ENCODE measurements around the gene SCGB1D2. TPM values are rescaled to one million over a fixed set of nuclear protein-coding genes. Genes with fewer than 3 reads are reported as not detected.

The SCGB1D2 gene
- total and polyA plus RNA-seq, 9 of the 15 experiments (the other 6 are each of a cell fraction or from before 2014, with no cell fraction given) = not detected

DNA sequence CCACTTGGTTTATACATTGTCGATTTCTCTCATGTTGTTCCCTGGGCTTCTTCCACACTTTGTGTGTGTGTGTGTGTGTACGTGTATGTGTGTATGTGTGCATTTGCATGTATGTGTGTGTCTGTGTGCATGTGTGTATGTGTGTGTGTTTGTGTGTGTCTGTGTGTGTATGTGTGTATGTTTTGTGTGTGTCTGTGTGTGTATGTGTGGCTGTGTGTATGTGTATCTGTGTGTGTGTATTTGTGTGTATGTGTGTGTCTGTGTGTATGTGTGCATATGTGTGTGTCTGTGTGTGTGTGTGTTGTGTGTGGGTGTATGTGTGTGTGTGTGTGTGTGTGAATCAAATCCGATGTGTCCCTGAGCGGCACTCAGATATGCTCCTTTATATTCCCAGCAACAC lies 4.5 kb upstream of the SCGB1D2 start (continued):
- peak; percentile 48; the same call in 1 of the 2 replicates for TF ChIP-seq EHMT2 (IDR thresholded peaks at IDR 0.05)
- no peak for TF ChIP-seq TSC22D4 (tag; IDR thresholded peaks at IDR 0.05)

DNA sequence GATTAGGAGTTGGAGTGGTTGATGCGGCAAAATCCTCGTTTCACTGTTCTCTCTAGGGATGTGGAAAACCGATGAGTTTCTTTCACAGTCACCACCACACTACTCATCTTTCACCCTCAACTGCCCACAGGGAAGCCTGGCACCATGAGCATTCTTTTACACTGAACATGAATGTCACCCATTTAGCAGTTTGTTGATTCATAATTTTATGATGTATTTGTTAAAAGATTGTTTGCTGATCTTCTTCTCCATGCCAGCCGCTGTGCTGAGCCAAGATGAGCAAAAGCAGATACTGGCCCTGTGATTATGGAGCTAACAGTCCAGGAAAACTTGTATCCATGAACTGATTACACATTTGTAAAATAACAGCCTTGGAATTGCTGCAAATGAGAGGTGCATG lies 3.9 kb upstream of the SCGB1D2 start:
- ChIA-PET CTCF (ENCODE audit: low intra/inter-chr PET ratio) (no interaction called here), POLR2A (interaction anchor here (0.6 kb wide), 1 partner anchor 149 kb away, joined by 3 read pairs; no protein-coding TSS in a partner anchor)
- no peaks in the 10 kb centered on the region for H3K9me3 ChIP-seq (replicated peaks; ENCODE audit: control insufficient read depth, insufficient read depth, low read depth, low read length)
- WGBS (ENCODE audit: insufficient coverage, low coverage, missing lambda C conversion rate) = 0% methylated on average over 4 of the region's 4 CpGs
- no peak for ATAC-seq
- H3K79me2 ChIP-seq (ENCODE audit: control insufficient read depth, insufficient read depth, low read length) = no peaks in the 10 kb centered on the region
- H3K36me3 ChIP-seq (ENCODE audit: control insufficient read depth, insufficient read depth, low read length) = no peaks in the 10 kb centered on the region
- H3K27ac ChIP-seq (ENCODE audit: extremely low read depth, low read depth, low read length) = no peak overlapping the region
- no peak overlapping the region for H3K4me2 ChIP-seq (ENCODE audit: insufficient read depth, low read length)
- H3K9me1 ChIP-seq (ENCODE audit: control insufficient read depth, insufficient read depth, low read length) = no peaks in the 10 kb centered on the region
- no peak for FAIRE-seq
- H4K20me1 ChIP-seq (replicated peaks; ENCODE audit: control insufficient read depth, insufficient read depth, low read length) = no peaks in the 10 kb centered on the region
- in situ Hi-C loops (cut with MboI) (no loop called here), intact Hi-C loops (cut with micrococcal nuclease) (no loop called here)
- H3K4me3 ChIP-seq = no peak overlapping the region
- H3K9ac ChIP-seq (ENCODE audit: insufficient read depth in 1 of 2, low read depth in 2 of 2, low read length in 2 of 2) = no peak overlapping the region
- H2AFZ ChIP-seq (ENCODE audit: low read depth, low read length) = no peak overlapping the region
- H3K27me3 ChIP-seq (ENCODE audit: control insufficient read depth in 2 of 2, insufficient read depth in 2 of 2, low read length in 2 of 2) = peaks cover 0 to 21% of the 10 kb centered on the region in 2 experiments; a peak in 3 of 5 replicates
- DNase-seq (ENCODE audit: extremely low read depth in 1 of 4, low spot score in 3 of 4) = no peak
- no peaks in the 10 kb centered on the region for H3K4me1 ChIP-seq (replicated peaks in 1 of 2; ENCODE audit: control insufficient read depth in 2 of 2, insufficient read depth in 2 of 2, low read length in 2 of 2)
- BruUV-seq (replicated peaks) = no TSS peak
- TF ChIP-seq, protein P1, sequence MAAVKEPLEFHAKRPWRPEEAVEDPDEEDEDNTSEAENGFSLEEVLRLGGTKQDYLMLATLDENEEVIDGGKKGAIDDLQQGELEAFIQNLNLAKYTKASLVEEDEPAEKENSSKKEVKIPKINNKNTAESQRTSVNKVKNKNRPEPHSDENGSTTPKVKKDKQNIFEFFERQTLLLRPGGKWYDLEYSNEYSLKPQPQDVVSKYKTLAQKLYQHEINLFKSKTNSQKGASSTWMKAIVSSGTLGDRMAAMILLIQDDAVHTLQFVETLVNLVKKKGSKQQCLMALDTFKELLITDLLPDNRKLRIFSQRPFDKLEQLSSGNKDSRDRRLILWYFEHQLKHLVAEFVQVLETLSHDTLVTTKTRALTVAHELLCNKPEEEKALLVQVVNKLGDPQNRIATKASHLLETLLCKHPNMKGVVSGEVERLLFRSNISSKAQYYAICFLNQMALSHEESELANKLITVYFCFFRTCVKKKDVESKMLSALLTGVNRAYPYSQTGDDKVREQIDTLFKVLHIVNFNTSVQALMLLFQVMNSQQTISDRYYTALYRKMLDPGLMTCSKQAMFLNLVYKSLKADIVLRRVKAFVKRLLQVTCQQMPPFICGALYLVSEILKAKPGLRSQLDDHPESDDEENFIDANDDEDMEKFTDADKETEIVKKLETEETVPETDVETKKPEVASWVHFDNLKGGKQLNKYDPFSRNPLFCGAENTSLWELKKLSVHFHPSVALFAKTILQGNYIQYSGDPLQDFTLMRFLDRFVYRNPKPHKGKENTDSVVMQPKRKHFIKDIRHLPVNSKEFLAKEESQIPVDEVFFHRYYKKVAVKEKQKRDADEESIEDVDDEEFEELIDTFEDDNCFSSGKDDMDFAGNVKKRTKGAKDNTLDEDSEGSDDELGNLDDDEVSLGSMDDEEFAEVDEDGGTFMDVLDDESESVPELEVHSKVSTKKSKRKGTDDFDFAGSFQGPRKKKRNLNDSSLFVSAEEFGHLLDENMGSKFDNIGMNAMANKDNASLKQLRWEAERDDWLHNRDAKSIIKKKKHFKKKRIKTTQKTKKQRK (IDR thresholded peaks at IDR 0.05; ENCODE audit: borderline replicate concordance, low read depth, low read length) = no peak
- TF ChIP-seq CHCHD3 (CRISPR knock-in tag; IDR thresholded peaks at IDR 0.05) (no peak), PURB (CRISPR knock-in tag; IDR thresholded peaks at IDR 0.05; ENCODE audit: low read depth) (no peak), RCOR1 (IDR thresholded peaks at IDR 0.05; ENCODE audit: borderline replicate concordance in 1 of 2, low read depth in 2 of 2, low read length in 2 of 2) (no peak), ETV6 (IDR thresholded peaks at IDR 0.05; ENCODE audit: borderline replicate concordance in 1 of 2, low read depth in 2 of 2, low read length in 1 of 2) (no peak), ETV6 (CRISPR knock-in tag; IDR thresholded peaks at IDR 0.05; ENCODE audit: borderline replicate concordance) (no peak), FOXJ3 (CRISPR knock-in tag; IDR thresholded peaks at IDR 0.05) (no peak)
- TF ChIP-seq, protein P2, sequence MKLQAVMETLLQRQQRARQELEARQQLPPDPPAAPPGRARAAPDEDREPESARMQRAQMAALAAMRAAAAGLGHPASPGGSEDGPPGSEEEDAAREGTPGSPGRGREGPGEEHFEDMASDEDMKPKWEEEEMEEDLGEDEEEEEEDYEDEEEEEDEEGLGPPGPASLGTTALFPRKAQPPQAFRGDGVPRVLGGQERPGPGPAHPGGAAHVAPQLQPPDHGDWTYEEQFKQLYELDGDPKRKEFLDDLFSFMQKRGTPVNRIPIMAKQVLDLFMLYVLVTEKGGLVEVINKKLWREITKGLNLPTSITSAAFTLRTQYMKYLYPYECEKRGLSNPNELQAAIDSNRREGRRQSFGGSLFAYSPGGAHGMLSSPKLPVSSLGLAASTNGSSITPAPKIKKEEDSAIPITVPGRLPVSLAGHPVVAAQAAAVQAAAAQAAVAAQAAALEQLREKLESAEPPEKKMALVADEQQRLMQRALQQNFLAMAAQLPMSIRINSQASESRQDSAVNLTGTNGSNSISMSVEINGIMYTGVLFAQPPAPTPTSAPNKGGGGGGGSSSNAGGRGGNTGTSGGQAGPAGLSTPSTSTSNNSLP (IDR thresholded peaks at IDR 0.05; ENCODE audit: borderline replicate concordance, low read depth, low read length) = no peak
- TF ChIP-seq, protein P3, sequence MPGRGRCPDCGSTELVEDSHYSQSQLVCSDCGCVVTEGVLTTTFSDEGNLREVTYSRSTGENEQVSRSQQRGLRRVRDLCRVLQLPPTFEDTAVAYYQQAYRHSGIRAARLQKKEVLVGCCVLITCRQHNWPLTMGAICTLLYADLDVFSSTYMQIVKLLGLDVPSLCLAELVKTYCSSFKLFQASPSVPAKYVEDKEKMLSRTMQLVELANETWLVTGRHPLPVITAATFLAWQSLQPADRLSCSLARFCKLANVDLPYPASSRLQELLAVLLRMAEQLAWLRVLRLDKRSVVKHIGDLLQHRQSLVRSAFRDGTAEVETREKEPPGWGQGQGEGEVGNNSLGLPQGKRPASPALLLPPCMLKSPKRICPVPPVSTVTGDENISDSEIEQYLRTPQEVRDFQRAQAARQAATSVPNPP (IDR thresholded peaks at IDR 0.05; ENCODE audit: borderline replicate concordance, insufficient read depth, insufficient read length) = no peak

Data from K562 (cell line).